Right ventricle myocardium inferior (tissue), 1 donor: ENCODE data around the gene CAPG. TPM values are rescaled to one million over a fixed set of nuclear protein-coding genes. Genes with fewer than 3 reads are reported as not detected.

ENCODE experiments used
- ATAC-seq: fragments of 200-7000 bp; cut with Tn5 transposase; one replicate; pipeline ENCODE4 v1.9.1; 2020; ENCODE audit warnings: mild to moderate bottlenecking, moderate library complexity
- DNase-seq: peaks from one replicate; pipeline ENCODE4 v3.0.0; 2021; ENCODE audit errors: missing footprints
- intact Hi-C: fragments of 100-400 bp; cut with DNase I; formaldehyde crosslinking; loops from one replicate; pipeline ENCODE4 v1.11.0; 2022
- long read RNA-seq: library from polyadenylated mRNA; unstranded; transcript quantifications from one replicate; pipeline ENCODE4 v2.0.0, GENCODE V29; 2021
- total RNA-seq: library from RNA; stranded (reverse); fragmentation: NEBNext Ultra II Directional; extraction: Animal tissue kit (Norgen Biotek cat#: 25700); gene quantifications from one replicate; pipeline ENCODE4 v1.2.1, GENCODE V29; 2021
- donor health status: DM: no; HTN: yes; CAD: no; lungs with severe emphysema.

Gene CAPG
- 5.2 TPM for total RNA-seq
- long read RNA-seq = 0 reads

DNA sequence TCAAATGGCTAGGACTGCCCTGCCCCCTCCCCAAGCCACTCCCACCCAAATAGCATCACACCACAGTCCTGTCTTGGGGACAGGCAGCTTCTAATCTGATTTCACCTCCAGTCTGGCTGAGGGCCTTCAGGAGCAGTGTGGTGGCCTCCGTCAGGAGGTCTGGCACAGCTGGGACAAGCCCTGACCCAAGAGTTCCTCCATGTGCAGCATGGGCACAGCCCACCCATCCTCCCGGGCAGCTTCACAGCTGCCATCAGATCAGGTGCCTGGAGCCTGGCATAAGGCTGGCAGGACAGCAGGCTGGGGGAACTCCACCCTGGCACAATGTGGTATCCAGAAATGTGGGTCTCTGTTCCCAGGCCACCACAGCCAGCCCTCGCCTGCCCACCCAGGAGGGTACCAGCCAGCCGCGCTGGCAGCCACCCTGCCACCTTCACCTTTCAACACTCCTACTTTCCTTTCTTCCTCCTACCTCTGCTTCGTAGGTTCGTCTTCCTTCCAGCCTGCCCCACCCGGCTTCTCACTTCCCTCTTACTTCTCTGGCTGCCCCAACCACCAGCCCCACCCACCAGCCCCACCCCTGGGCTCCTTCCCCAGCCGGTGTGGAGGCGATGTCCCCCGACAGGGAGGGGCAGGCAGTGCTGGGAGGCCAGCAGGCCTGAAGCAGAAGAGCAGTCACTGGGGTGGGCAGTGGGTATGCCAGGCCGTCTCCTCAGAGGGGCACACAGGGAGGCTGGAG is at the start of gene CAPG:
Gene CAPG, minus strand, starts transcription at position 522 of the 739 bp plus-strand sequence. CDS start 8,221 bp downstream, outside the sequence.
- DNase-seq = peak; percentile 82
- intact Hi-C loops = no loop called here
- peak; percentile 28 for ATAC-seq

- DNase-seq (no peak), ATAC-seq (no peak)
- intact Hi-C loops = no loop called here
Observed at GRCh38 chr2:85459771-85460170, 49.6 kb upstream of the CAPG start.

GRCh38 chr2:85458601-85459563 is 48.7 kb upstream of the CAPG start:
- ATAC-seq = no peak

GRCh38 chr2:85457877-85458316 is 47.7 kb upstream of the CAPG start:
- no peak for ATAC-seq
- intact Hi-C loops = no loop called here
- no peak for DNase-seq

More at GRCh38 chr2:85458601-85459563, 48.7 kb upstream of the CAPG start:
- no peak for DNase-seq
- intact Hi-C loops = no loop called here

DNA sequence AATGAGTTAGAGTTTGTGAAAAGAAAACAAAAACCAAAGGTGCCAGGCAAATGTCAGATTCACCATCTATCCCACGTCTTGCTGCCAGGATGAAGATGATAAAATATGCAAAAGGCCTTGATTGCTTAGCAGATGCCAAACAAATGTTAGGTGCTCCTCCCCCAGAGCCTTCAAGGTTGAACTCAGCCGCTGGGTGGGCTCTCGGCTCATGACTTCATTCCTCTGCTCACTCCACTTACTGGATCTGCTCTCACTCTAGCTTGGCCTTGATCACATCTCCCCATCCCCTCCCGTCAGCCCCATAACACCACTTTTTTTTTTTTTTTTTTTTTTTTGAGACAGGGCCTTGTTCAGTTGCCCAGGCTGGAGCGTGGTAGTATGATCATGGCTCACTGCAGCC is 46.9 kb upstream of the CAPG start:
- intact Hi-C loops = no loop called here
- DNase-seq (no peak), ATAC-seq (no peak)

- intact Hi-C loops = no loop called here
- DNase-seq (no peak), ATAC-seq (no peak)
Observed at GRCh38 chr2:85455552-85456090, 45.5 kb upstream of the CAPG start.

DNA sequence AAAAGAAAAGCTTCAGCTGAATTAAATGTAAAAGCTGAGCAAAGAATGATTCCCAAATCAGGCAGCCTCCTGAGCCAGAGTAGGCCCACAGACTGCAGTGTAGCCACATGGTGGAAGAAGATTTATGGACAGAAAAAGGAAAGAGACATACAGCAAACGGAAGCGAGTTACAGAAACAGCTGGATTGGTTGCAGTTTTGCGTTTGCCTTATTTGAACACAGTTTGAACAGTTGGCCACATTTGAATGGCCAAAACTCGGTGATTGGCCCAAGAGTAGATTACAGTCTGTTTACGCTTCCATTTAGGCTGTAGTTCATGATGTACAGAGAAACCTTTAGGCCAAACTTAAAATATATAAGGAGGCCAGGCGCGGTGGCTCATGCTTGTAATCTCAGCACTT is 43.4 kb upstream of the CAPG start:
- ATAC-seq = no peak
- intact Hi-C loops = no loop called here
- no peak for DNase-seq

DNA sequence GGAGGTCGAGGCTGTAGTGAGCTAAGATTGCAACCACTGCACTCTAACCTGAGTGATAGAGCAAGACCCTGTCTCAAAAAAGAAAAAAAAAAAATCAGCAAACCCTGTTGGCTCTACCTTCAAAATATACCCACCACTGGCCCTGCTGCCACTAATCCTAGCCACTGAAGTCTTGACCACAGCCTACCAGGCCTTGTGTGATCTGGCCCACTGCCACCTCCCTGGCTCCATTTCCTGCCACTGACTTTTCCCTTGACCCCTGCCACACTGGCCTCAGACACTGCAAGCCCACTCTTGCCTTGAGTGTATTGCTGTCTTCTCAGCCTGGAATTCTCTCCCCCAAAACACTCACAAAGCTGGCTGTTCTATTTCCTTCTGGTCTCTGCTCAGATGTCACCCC is 42.1 kb upstream of the CAPG start:
- DNase-seq = no peak
- intact Hi-C loops = no loop called here
- ATAC-seq = no peak

- intact Hi-C loops = no loop called here
- DNase-seq = no peak
- ATAC-seq = no peak
Observed at GRCh38 chr2:85449214-85449588, 39.0 kb upstream of the CAPG start.

GRCh38 chr2:85448461-85449213 is 38.5 kb upstream of the CAPG start:
- intact Hi-C loops = no loop called here
- DNase-seq (no peak), ATAC-seq (no peak)

DNA sequence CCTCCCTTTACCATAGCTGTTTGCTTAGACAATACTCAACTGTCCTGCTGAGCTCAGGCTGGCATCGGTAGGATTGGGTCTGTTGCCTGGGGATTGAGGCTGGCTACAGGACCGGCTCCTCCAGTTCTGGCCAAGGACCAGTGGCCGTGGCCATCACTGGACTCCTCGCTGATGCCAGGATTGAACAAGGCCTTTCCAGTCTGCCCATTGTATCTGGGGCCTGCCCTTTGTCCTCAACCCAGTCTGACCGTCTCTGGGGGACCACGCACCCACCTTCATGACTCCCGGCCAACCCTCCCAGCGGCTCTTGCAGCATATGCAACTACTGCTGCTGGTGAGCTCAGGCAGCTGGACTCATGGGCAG is 37.0 kb upstream of the CAPG start:
- ATAC-seq (no peak), DNase-seq (no peak)
- intact Hi-C loops = no loop called here

GRCh38 chr2:85446296-85447221 is 36.4 kb upstream of the CAPG start:
- DNase-seq = no peak
- intact Hi-C loops = no loop called here
- ATAC-seq = peak; percentile 18

DNA sequence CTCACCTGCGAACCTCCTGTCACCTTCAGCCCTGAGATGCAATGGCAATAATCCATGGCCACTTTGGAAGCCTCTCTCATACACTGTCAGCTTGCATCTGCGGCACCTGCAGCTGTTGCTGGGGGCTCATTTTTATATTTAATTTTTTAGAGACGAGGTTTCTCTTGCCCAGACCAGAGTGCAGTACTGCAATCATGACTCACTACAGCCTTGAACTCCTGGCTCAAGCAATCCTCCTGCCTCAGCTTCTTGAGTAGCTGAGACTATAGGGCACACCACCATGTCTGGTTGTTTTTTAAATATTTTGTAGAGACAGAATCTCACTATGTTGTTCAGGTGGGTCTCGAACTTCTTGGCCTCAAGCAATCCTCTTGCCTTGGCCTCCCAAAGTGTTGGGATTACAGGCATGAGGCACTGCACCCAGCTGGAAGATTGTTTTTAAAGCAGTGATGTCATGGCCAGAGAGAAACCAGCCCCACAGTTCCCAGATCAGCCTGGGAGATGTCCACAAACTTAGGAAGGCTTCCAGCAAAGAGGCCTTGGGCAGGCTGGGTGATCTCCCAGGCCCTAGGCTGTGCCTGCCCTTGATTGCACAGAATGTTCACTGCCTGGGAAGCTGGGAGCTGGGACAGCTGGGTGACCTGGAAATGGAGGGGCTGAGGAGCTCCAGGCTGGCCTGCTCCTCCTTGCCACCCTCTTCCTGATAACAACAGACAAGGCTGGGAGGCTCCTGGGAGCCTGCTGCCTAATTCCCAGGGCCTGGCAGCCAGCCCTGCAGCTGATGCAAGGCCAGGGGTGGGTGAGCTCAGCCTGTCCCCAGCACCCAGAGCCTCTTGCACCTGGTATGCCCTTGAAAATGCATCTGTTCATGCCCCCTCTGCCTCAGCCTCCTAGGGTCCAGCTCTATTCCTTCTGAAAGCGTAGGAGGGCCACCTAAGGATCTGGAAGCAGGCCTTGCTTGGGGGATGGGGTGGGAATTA is 35.4 kb upstream of the CAPG start:
- ATAC-seq (peak; percentile 79), DNase-seq (no peak)
- intact Hi-C loops = no loop called here

DNA sequence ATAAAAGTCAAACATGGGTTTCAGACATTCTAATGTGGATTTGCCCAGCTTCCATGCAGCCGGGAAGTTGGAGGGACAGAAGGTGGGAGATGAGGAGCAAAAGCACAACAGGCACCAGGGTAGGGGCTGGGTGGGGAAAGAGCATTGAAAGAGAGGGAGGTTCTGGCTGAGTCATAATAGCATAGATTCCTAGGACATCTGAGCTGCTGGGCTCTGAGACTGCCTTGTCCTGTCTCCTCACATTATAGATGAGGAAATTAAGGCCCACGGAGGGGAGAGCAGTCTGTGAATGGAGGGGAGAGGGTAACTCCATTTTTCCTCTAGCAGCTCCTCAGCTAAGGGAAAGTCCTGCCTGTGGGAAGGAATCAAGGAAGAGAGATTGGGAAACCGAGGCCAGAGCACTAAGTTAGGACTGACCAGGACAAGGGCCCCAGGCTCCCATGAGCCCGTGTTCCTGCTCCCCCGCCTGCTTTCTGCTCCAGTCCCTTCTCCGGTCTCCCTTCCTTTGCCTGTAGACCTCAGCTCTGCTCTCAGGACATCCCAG is 34.5 kb upstream of the CAPG start:
- ATAC-seq (no peak), DNase-seq (no peak)
- intact Hi-C loops = no loop called here

- intact Hi-C loops = no loop called here
- no peak for ATAC-seq
- DNase-seq = no peak
Observed at GRCh38 chr2:85441864-85442263, 31.7 kb upstream of the CAPG start.

GRCh38 chr2:85440729-85441128 is 30.6 kb upstream of the CAPG start:
- intact Hi-C loops = no loop called here
- no peak for DNase-seq
- no peak for ATAC-seq

DNA sequence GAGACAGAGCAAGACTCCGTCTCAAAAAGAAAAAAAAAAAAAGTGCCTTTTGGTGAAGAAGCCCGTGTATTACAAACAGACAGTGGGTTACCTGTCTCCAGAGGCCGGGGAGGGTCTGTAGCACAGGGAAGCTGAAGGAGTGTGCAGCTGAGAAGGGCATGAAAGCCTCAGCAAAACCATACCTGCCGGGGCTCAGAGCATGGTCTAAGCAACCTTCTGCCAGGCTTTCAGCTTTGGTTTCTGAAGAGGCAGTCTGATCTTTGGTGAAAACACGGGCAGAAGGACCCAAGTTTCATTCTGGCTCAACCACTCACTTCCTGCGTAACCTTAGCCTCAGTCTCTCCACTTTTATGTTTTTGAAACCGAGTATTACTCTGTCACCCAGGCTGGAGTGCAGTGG is 29.8 kb upstream of the CAPG start:
- DNase-seq (no peak), ATAC-seq (no peak)
- intact Hi-C loops = no loop called here
